Measurements from ENCODE around the gene ASL.
"Not testable (repeated sequence)": the region's sequence is repeated elsewhere in the genome, so short reads cannot be mapped to it uniquely, and the experiment has no call there.

DNA sequence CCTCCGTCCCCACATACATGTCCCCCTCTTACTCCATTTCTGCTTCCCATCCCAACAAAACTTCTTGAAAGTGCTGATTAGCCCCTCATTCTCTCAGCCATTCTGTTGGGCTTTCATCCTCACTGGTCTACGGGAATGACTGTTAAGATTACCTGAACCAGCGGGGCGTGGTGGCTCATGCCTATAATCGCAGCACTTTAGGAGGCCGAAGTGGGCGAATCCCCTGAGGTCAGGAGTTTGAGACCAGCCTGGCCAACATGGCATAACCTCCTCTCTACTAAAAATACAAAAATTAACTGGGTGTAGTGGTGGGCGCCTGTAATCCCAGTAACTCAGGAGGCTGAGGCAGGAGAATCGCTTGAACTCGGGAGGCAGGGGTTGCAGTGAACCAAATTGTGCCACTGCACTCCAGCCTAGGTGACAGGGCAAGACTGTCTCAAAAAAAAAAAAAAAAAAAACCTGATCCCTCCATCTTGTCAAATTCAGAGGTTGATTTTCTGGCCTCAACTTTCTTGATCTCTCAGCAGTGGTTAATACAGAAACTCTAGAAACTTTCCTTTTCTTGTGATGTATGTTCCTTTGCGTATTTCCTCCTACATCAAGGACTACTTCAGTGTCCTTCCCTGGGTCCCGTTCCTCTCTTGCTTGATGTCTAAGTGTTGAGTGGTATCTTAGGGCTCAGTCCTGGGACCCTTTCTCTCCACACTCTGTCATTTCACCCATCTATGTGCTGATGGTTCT lies 41.2 kb downstream of the ASL start:
- TF ChIP-seq TAF1 (conservative IDR thresholded peaks at IDR 0.05); RAD21 (IDR thresholded peaks at IDR 0.05); ZBTB33 (IDR thresholded peaks at IDR 0.05); EGR1 (IDR thresholded peaks at IDR 0.05; ENCODE audit: low read depth in 2 of 2); SP1 (IDR thresholded peaks at IDR 0.05); HNF4G (IDR thresholded peaks at IDR 0.05); YY1 (IDR thresholded peaks at IDR 0.05); ATF3 (IDR thresholded peaks at IDR 0.05): not testable (repeated sequence)
- TF ChIP-seq, protein P1, sequence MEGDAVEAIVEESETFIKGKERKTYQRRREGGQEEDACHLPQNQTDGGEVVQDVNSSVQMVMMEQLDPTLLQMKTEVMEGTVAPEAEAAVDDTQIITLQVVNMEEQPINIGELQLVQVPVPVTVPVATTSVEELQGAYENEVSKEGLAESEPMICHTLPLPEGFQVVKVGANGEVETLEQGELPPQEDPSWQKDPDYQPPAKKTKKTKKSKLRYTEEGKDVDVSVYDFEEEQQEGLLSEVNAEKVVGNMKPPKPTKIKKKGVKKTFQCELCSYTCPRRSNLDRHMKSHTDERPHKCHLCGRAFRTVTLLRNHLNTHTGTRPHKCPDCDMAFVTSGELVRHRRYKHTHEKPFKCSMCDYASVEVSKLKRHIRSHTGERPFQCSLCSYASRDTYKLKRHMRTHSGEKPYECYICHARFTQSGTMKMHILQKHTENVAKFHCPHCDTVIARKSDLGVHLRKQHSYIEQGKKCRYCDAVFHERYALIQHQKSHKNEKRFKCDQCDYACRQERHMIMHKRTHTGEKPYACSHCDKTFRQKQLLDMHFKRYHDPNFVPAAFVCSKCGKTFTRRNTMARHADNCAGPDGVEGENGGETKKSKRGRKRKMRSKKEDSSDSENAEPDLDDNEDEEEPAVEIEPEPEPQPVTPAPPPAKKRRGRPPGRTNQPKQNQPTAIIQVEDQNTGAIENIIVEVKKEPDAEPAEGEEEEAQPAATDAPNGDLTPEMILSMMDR (IDR thresholded peaks at IDR 0.05; ENCODE audit: low read depth, low read length, missing input control): not testable (repeated sequence)
- TF ChIP-seq, protein P2, sequence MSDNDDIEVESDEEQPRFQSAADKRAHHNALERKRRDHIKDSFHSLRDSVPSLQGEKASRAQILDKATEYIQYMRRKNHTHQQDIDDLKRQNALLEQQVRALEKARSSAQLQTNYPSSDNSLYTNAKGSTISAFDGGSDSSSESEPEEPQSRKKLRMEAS (IDR thresholded peaks at IDR 0.05): not testable (repeated sequence)
- TF ChIP-seq, protein P3, sequence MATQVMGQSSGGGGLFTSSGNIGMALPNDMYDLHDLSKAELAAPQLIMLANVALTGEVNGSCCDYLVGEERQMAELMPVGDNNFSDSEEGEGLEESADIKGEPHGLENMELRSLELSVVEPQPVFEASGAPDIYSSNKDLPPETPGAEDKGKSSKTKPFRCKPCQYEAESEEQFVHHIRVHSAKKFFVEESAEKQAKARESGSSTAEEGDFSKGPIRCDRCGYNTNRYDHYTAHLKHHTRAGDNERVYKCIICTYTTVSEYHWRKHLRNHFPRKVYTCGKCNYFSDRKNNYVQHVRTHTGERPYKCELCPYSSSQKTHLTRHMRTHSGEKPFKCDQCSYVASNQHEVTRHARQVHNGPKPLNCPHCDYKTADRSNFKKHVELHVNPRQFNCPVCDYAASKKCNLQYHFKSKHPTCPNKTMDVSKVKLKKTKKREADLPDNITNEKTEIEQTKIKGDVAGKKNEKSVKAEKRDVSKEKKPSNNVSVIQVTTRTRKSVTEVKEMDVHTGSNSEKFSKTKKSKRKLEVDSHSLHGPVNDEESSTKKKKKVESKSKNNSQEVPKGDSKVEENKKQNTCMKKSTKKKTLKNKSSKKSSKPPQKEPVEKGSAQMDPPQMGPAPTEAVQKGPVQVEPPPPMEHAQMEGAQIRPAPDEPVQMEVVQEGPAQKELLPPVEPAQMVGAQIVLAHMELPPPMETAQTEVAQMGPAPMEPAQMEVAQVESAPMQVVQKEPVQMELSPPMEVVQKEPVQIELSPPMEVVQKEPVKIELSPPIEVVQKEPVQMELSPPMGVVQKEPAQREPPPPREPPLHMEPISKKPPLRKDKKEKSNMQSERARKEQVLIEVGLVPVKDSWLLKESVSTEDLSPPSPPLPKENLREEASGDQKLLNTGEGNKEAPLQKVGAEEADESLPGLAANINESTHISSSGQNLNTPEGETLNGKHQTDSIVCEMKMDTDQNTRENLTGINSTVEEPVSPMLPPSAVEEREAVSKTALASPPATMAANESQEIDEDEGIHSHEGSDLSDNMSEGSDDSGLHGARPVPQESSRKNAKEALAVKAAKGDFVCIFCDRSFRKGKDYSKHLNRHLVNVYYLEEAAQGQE (IDR thresholded peaks at IDR 0.05): not testable (repeated sequence)
